Fibroblast of mammary gland (primary cell): Measurements from ENCODE around the gene CLPTM1.
"Not testable (repeated sequence)": the region's sequence is repeated elsewhere in the genome, so short reads cannot be mapped to it uniquely, and the experiment has no call there.

Experiments used
- DNase-seq: peaks from one replicate; pipeline ENCODE4 v3.0.0-alpha.2; 2010; ENCODE audit warnings: low read depth
- H3K4me3 ChIP-seq: 2 replicates; pipeline ENCODE4 v1.5.1; 2011; ENCODE audit warnings: low read depth, mild to moderate bottlenecking, low read length, moderate library complexity; ENCODE audit not compliant: control insufficient read depth
- CTCF ChIP-seq: conservative IDR thresholded peaks from 2 replicates; pipeline ENCODE4 v1.5.1; 2011; ENCODE audit warnings: low read depth, low read length, inconsistent platforms; ENCODE audit not compliant: control insufficient read depth, insufficient read depth

CLPTM1 gene

GRCh38 chr19:44954649-44955504 is at the start of gene CLPTM1:
Gene CLPTM1 (plus strand): TSS chr19:44955380. CDS start chr19:44955396, 16 bp downstream.
- peak within 1 kb of the TSS; percentile 98 for H3K4me3 ChIP-seq
- TF ChIP-seq CTCF = no peak

GRCh38 chr19:44905437-44906160 is 49.6 kb upstream of the CLPTM1 start, which contains the start of gene APOE:
Gene APOE (plus strand): TSS chr19:44905796. CDS start chr19:44906625, 829 bp downstream.
- DNase-seq = no peak
- TF ChIP-seq CTCF = no peak
- peak within 1 kb of the TSS; percentile 6 for H3K4me3 ChIP-seq

More at GRCh38 chr19:44954649-44955504, at the start of gene CLPTM1:
- peak; percentile 96 for DNase-seq

- DNase-seq = no peak
- H3K4me3 ChIP-seq = no peak overlapping the region
- TF ChIP-seq CTCF = no peak
Observed at GRCh38 chr19:44907613-44908012, 47.6 kb upstream of the CLPTM1 start.

- TF ChIP-seq CTCF = no peak
- DNase-seq = no peak
- H3K4me3 ChIP-seq = no peak overlapping the region
Observed at GRCh38 chr19:44908074-44908835, 46.9 kb upstream of the CLPTM1 start.

GRCh38 chr19:44908836-44909261 is 46.3 kb upstream of the CLPTM1 start:
- no peak for DNase-seq
- no peak overlapping the region for H3K4me3 ChIP-seq
- no peak for TF ChIP-seq CTCF

GRCh38 chr19:44909775-44910174 is 45.4 kb upstream of the CLPTM1 start:
- DNase-seq = no peak
- H3K4me3 ChIP-seq = no peak overlapping the region
- TF ChIP-seq CTCF = no peak

GRCh38 chr19:44911896-44912295 is 43.3 kb upstream of the CLPTM1 start:
- not testable (repeated sequence) for DNase-seq, H3K4me3 ChIP-seq
